HG03097 (cell line): ENCODE measurements around the gene SP6.

ENCODE experiments used
- ATAC-seq: cut with Tn5 transposase; IDR thresholded peaks from one replicate; pipeline ENCODE4 v1.9.1; 2021; ENCODE audit not compliant: unreplicated experiment, low FRiP score

SP6 gene

GRCh38 chr17:47879776-47880454 is 29.0 kb upstream of the SP6 start:
- no peak for ATAC-seq

- ATAC-seq: no peak
Observed at GRCh38 chr17:47879028-47879585, 28.1 kb upstream of the SP6 start.

- no peak for ATAC-seq
Observed at GRCh38 chr17:47878203-47879027, 27.5 kb upstream of the SP6 start.

GRCh38 chr17:47877368-47878034 is 26.5 kb upstream of the SP6 start:
- no peak for ATAC-seq

GRCh38 chr17:47875011-47875985 is 24.3 kb upstream of the SP6 start:
- ATAC-seq: no peak

GRCh38 chr17:47873200-47874090 is 22.5 kb upstream of the SP6 start:
- no peak for ATAC-seq

GRCh38 chr17:47872651-47873161 is 21.7 kb upstream of the SP6 start:
- no peak for ATAC-seq

GRCh38 chr17:47872019-47872650 is 21.2 kb upstream of the SP6 start:
- no peak for ATAC-seq

- no peak for ATAC-seq
Observed at GRCh38 chr17:47871048-47871447, 20.1 kb upstream of the SP6 start.

- ATAC-seq: no peak
Observed at GRCh38 chr17:47870056-47870455, 19.1 kb upstream of the SP6 start.

GRCh38 chr17:47869114-47869513 is 18.2 kb upstream of the SP6 start:
- ATAC-seq: no peak

GRCh38 chr17:47867813-47868533 is 17.0 kb upstream of the SP6 start:
- no peak for ATAC-seq

GRCh38 chr17:47866941-47867340 is 16.0 kb upstream of the SP6 start:
- no peak for ATAC-seq

GRCh38 chr17:47864791-47865216 is 13.8 kb upstream of the SP6 start:
- ATAC-seq: no peak

GRCh38 chr17:47862621-47863440 is 11.9 kb upstream of the SP6 start:
- no peak for ATAC-seq

GRCh38 chr17:47860386-47860785 is 9.4 kb upstream of the SP6 start:
- ATAC-seq: no peak
